K562 (cell line): ENCODE measurements around the gene CHD6. TPM values are rescaled to one million over a fixed set of nuclear protein-coding genes. Genes with fewer than 3 reads are reported as not detected.

Experiments used
- C11orf30 ChIP-seq: fragments of 450-650 bp; IDR thresholded peaks from 2 replicates; pipeline ENCODE4 v1.6.1; 2016; ENCODE audit warnings: low read depth, mild to moderate bottlenecking
- CBFA2T3 ChIP-seq: fragments of 450-650 bp; IDR thresholded peaks from 2 replicates; pipeline ENCODE4 v1.6.1; 2017
- DPF2 ChIP-seq: fragments of 450-650 bp; IDR thresholded peaks from 2 replicates; pipeline ENCODE4 v1.6.1; 2016
- HNRNPK ChIP-seq: fragments of 200-400 bp; formaldehyde crosslinking; IDR thresholded peaks from one replicate; pipeline ENCODE4 v1.6.1; 2018; ENCODE audit warnings: mild to moderate bottlenecking, low read depth, low read length; ENCODE audit not compliant: poor library complexity, severe bottlenecking
- JUND ChIP-seq, 2 experiments: IDR thresholded peaks; 2 replicates in 1 of 2; 3 replicates in 1 of 2; pipeline ENCODE4 v1.6.1; 2011; ENCODE audit warnings: borderline replicate concordance in 2 of 2, low read depth in 2 of 2, low read length in 2 of 2, improper control_type of control experiment in 1 of 2, missing biosample characterization in 1 of 2, missing genetic modification characterization in 1 of 2, missing genetic modification reagents in 1 of 2
- MBD2 ChIP-seq: sonication (generic); IDR thresholded peaks from 2 replicates; pipeline ENCODE4 v1.6.1; 2016; ENCODE audit warnings: low read depth, borderline replicate concordance
- MLLT1 ChIP-seq, 2 experiments: fragments of 450-650 bp; IDR thresholded peaks; 2 replicates each; pipeline ENCODE4 v1.6.1; 2016
- NFE2 ChIP-seq: IDR thresholded peaks from 2 replicates; pipeline ENCODE4 v1.6.1; 2014; ENCODE audit warnings: antibody characterized with exemption, low read depth
- ZNF23 ChIP-seq: fragments of 250-450 bp; sonication (Bioruptor Pico); IDR thresholded peaks from 2 replicates; pipeline ENCODE4 v1.4.0; 2020; ENCODE audit warnings: mild to moderate bottlenecking
- ZNF395 ChIP-seq: fragments of 200-800 bp; sonication (Bioruptor generic); IDR thresholded peaks from 2 replicates; pipeline ENCODE4 v1.6.1; 2017; ENCODE audit warnings: missing genetic modification characterization, missing compliant biosample characterization
- ZNF79 ChIP-seq: fragments of 250-450 bp; sonication (Bioruptor Pico); IDR thresholded peaks from 2 replicates; pipeline ENCODE4 v1.4.0; 2020; ENCODE audit warnings: low read depth, mild to moderate bottlenecking, moderate library complexity
- polyA plus RNA-seq, 8 experiments: library from polyadenylated mRNA; depleted of rRNA in 4 of 8; stranded (reverse) in 5 of 8; unstranded in 3 of 8; fragments of >200 nt; fragmentation: Nextera tagmentation in 2 of 8; fragmentation: Illumina TruSeq in 1 of 8; extraction: Ambion mirVana in 2 of 8; extraction: Trizol in 1 of 8; gene quantifications; 2 replicates each; pipeline versions ENCODE4 v1.2.1 to v1.2.3, GENCODE V29; 2011 to 2014; ENCODE audit warnings: inconsistent platforms in 1 of 8, missing spikeins in 1 of 8
- total RNA-seq, 7 experiments: library from RNA; depleted of rRNA in 6 of 7; stranded (reverse); fragments of >200 nt in 6 of 7; fragmentation: Illumina TruSeq in 2 of 7; extraction: Trizol in 2 of 7; gene quantifications; 2 replicates each; pipeline versions ENCODE4 v1.2.1 to v1.2.3, GENCODE V29; 2011 to 2021; ENCODE audit warnings: low replicate concordance in 1 of 7
- TF ChIP-seq, protein P1 (sequence below): fragments of 450-650 bp; IDR thresholded peaks from 2 replicates; pipeline ENCODE4 v1.6.1; 2016; ENCODE audit warnings: mild to moderate bottlenecking, moderate library complexity

CHD6 gene
- total and polyA plus RNA-seq, 9 of the 15 experiments (the other 6 are each of a cell fraction or from before 2014, with no cell fraction given): 3.9 to 24.2 (median 12.8) TPM

DNA sequence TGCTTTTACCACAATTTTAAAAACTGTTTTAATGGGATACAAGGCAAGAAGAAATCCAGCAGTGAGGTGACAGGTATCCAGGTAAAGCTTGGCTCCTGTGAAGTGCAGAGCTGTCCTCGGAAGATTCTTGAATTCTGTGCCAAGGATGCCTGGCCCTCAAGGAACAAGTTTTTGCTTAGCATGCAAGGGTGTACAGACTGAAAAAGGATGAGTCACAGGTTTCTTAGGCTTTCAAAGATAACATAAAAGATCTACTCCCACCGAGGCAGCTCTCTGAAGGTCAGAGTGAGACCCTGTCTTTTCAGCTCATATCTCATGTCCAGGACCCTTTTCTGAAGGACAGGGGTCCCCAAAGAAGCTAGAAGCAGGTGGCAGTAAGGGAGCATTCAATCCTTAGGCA, 83.3 kb downstream of the CHD6 start (continued):
- TF ChIP-seq ZNF395 (no peak), MBD2 (no peak), ZNF23 (no peak), C11orf30 (peak; percentile 59), MLLT1 (IDR thresholded peaks at IDR 0.05) (no peak), HNRNPK (no peak), JUND (IDR thresholded peaks at IDR 0.05; ENCODE audit: borderline replicate concordance, low read depth, low read length) (peak; percentile 63), JUND (tag; IDR thresholded peaks at IDR 0.05; ENCODE audit: borderline replicate concordance, low read depth, low read length) (peak; percentile 52; the same call in 1 of the 3 replicates), CBFA2T3 (0 out of 2 replicates have a peak, but pooled peaks have one; percentile 6), DPF2 (peak; percentile 65), ZNF79 (CRISPR knock-in tag) (no peak), NFE2 (peak; percentile 20; the same call in 1 of the 2 replicates)
- TF ChIP-seq, protein P1, sequence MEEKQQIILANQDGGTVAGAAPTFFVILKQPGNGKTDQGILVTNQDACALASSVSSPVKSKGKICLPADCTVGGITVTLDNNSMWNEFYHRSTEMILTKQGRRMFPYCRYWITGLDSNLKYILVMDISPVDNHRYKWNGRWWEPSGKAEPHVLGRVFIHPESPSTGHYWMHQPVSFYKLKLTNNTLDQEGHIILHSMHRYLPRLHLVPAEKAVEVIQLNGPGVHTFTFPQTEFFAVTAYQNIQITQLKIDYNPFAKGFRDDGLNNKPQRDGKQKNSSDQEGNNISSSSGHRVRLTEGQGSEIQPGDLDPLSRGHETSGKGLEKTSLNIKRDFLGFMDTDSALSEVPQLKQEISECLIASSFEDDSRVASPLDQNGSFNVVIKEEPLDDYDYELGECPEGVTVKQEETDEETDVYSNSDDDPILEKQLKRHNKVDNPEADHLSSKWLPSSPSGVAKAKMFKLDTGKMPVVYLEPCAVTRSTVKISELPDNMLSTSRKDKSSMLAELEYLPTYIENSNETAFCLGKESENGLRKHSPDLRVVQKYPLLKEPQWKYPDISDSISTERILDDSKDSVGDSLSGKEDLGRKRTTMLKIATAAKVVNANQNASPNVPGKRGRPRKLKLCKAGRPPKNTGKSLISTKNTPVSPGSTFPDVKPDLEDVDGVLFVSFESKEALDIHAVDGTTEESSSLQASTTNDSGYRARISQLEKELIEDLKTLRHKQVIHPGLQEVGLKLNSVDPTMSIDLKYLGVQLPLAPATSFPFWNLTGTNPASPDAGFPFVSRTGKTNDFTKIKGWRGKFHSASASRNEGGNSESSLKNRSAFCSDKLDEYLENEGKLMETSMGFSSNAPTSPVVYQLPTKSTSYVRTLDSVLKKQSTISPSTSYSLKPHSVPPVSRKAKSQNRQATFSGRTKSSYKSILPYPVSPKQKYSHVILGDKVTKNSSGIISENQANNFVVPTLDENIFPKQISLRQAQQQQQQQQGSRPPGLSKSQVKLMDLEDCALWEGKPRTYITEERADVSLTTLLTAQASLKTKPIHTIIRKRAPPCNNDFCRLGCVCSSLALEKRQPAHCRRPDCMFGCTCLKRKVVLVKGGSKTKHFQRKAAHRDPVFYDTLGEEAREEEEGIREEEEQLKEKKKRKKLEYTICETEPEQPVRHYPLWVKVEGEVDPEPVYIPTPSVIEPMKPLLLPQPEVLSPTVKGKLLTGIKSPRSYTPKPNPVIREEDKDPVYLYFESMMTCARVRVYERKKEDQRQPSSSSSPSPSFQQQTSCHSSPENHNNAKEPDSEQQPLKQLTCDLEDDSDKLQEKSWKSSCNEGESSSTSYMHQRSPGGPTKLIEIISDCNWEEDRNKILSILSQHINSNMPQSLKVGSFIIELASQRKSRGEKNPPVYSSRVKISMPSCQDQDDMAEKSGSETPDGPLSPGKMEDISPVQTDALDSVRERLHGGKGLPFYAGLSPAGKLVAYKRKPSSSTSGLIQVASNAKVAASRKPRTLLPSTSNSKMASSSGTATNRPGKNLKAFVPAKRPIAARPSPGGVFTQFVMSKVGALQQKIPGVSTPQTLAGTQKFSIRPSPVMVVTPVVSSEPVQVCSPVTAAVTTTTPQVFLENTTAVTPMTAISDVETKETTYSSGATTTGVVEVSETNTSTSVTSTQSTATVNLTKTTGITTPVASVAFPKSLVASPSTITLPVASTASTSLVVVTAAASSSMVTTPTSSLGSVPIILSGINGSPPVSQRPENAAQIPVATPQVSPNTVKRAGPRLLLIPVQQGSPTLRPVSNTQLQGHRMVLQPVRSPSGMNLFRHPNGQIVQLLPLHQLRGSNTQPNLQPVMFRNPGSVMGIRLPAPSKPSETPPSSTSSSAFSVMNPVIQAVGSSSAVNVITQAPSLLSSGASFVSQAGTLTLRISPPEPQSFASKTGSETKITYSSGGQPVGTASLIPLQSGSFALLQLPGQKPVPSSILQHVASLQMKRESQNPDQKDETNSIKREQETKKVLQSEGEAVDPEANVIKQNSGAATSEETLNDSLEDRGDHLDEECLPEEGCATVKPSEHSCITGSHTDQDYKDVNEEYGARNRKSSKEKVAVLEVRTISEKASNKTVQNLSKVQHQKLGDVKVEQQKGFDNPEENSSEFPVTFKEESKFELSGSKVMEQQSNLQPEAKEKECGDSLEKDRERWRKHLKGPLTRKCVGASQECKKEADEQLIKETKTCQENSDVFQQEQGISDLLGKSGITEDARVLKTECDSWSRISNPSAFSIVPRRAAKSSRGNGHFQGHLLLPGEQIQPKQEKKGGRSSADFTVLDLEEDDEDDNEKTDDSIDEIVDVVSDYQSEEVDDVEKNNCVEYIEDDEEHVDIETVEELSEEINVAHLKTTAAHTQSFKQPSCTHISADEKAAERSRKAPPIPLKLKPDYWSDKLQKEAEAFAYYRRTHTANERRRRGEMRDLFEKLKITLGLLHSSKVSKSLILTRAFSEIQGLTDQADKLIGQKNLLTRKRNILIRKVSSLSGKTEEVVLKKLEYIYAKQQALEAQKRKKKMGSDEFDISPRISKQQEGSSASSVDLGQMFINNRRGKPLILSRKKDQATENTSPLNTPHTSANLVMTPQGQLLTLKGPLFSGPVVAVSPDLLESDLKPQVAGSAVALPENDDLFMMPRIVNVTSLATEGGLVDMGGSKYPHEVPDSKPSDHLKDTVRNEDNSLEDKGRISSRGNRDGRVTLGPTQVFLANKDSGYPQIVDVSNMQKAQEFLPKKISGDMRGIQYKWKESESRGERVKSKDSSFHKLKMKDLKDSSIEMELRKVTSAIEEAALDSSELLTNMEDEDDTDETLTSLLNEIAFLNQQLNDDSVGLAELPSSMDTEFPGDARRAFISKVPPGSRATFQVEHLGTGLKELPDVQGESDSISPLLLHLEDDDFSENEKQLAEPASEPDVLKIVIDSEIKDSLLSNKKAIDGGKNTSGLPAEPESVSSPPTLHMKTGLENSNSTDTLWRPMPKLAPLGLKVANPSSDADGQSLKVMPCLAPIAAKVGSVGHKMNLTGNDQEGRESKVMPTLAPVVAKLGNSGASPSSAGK: no peak
